ENCODE results near the gene COL4A1.

COL4A1 gene

DNA sequence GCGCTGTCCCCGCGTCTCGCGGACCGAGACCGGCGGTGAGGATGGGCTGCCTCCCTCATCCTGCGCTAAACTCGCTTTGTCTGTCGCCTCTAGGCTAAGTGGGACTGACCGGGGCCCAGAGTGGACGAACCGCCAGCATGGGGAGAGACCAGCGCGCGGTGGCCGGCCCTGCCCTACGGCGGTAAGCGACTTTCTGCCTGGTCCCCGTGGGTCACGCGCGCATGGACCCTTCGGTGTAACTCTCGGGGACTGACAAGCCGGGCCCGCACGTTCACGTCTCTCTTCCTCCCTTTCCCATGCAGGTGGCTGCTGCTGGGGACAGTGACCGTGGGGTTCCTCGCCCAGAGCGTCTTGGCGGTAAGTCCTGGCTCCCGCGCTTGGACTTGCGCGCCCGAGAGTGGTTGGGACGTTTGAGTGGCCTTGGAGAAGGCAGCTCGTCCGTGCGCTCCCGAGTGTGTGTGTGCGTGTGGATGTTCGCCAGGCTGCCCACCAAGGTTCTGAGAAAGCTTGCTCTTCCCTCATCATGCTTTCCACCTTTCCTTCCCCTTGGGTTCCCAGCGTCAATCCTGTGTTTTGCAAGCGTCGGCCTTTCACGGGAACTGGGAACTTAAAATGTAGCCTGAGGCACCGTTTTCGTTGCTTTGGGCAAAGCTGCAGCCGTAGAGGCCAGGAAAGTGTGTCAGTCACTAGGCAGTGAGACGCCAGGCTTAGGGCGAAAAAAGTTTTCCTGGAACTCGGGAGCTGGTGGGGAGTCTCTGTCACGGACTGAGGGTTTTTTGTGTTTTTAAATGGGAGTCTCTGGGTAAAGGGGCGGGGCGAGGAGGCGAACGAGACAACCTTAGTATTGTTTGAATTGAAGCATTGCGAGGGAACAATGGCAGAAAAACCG is 1.1 kb upstream of the COL4A1 start:
- no peak for DNase-seq (ENCODE audit: low spot score)
- TF ChIP-seq, protein P1, sequence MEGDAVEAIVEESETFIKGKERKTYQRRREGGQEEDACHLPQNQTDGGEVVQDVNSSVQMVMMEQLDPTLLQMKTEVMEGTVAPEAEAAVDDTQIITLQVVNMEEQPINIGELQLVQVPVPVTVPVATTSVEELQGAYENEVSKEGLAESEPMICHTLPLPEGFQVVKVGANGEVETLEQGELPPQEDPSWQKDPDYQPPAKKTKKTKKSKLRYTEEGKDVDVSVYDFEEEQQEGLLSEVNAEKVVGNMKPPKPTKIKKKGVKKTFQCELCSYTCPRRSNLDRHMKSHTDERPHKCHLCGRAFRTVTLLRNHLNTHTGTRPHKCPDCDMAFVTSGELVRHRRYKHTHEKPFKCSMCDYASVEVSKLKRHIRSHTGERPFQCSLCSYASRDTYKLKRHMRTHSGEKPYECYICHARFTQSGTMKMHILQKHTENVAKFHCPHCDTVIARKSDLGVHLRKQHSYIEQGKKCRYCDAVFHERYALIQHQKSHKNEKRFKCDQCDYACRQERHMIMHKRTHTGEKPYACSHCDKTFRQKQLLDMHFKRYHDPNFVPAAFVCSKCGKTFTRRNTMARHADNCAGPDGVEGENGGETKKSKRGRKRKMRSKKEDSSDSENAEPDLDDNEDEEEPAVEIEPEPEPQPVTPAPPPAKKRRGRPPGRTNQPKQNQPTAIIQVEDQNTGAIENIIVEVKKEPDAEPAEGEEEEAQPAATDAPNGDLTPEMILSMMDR (IDR thresholded peaks at IDR 0.05; ENCODE audit: extremely low read depth, missing control alignments), result no peak

DNA sequence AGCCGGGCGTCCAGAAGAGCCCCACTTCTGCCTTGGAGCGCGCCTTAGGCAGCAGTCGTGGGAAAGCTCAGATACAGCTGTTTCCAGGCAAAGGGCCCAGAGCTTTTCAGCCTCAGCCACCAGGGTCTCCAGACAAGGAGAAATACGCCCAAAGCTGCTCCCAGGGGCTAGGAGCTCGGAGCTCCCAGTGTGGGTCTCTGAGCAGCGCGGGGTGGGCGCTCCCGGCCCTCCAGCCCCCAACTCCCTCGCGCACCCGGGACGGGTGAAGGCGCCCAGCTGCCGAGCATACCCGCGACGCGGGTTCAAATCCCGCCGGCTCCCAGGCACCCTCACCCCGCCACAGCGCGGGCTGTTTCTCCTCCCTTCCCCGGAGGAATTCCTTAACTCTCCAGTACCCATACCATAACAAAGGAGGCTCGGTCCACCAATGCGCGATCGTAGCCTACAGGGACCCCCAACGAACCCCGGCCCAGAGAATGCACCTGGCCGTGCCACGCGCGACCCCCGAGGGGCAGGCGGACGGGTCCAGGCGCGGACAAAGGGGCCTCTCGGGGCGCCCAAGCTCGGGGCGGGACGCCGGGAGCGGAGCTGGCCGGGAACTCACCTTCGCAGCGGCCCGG is 507 bp downstream of the COL4A1 start:
- TF ChIP-seq, protein P1 (IDR thresholded peaks at IDR 0.05; ENCODE audit: extremely low read depth, missing control alignments), result no peak
- DNase-seq (ENCODE audit: low spot score), result no peak

DNA sequence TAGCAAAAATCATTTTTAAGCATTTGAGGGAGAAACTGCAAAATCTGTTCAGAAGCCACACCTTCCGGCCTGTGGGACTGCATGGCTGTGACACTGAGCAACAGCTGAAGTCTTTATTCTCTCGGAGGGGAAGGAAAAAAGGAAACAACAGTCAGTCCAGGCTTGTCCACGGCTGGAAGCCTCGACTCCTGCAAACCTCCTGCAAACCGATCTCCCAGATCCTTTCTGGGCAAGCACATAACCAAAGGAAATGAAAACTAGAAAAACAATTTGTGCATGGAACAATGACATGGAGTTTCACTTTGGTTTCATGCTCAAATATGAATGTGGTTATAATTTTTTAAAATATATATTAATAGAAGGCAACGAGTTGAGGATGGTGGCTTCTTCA is 1.0 kb downstream of the COL4A1 start:
- DNase-seq (ENCODE audit: low spot score), result no peak
- TF ChIP-seq, protein P1 (IDR thresholded peaks at IDR 0.05; ENCODE audit: extremely low read depth, missing control alignments), result no peak

DNA sequence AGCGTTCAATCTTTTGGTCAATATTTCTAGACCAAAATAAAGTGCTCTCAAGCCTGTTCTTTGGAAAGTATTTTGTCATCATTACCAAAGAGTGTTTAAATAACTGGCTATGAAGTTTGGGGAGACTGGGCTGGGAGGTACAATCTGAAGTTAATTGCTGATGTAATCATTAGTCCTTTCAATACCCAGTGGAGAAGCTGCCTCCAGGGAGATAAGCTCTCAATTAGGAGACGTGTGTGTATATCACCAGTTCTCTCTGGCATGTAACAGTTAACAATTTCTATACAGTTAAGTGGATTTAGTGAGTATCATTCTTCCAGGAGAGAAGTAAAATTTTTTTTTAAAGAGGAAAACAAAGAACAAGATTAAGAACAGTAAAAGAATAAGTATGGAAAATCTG is 1.4 kb downstream of the COL4A1 start:
- DNase-seq (ENCODE audit: low spot score), result no peak
- TF ChIP-seq, protein P1 (IDR thresholded peaks at IDR 0.05; ENCODE audit: extremely low read depth, missing control alignments), result no peak

DNA sequence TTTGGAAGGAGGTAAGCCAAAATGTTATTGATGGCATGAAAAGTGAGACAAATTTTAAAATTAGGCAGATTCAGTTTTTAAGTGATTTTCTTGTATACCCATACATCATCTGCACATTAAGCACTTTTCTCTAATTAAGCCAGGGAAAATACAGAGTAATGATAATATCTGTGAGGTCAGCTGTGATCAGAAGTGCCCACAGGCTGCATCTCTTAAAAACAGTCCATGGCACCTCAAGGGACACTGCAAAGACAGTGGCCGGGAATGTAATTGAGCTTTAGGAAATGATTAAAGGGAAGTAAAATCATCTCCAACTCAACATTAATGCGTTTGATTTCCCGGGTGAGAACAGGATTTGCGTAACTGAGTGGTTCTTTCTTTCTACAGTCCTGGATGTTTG is 2.0 kb downstream of the COL4A1 start:
- no peak for DNase-seq (ENCODE audit: low spot score)
- TF ChIP-seq, protein P1 (IDR thresholded peaks at IDR 0.05; ENCODE audit: extremely low read depth, missing control alignments), result no peak

DNA sequence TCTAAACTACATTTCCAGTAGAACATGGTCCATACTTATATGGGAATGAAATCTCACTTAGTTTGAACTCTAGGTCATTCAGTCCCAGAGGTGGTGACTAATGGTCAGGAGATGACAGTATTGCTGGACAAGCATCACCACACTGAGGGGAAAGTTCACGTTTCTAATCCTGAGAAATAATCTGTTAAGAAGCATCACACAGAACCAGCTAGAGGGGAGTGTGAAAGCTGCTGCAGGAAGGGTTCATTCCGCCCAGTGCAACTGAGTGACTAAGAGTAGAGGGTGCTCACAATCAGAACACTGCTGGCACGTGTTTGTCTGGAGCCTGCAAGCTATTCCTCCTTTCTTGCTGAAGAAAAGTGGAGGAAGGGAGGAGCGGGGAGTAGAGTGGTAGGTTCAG is 2.7 kb downstream of the COL4A1 start:
- DNase-seq (ENCODE audit: low spot score), result no peak
- TF ChIP-seq, protein P1 (IDR thresholded peaks at IDR 0.05; ENCODE audit: extremely low read depth, missing control alignments), result no peak

DNA sequence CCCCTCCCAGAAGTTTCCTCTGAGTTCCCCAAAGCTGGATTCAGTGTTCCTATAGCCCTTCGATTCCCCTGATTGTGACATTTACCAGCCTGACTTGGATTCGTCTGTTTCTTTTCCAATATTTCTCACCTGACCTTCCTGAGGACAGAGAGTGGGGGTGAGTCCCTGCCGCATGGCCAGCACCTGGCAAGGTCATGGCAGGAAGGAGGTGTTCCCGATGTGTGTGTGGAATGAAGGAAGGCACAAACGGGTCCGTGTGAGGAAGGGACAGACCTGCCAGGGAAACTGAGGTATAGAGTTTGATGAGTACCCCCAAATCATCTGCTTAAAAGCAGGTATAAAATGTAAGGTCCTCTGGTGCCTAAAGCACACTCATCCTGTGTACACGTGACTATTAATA is 3.3 kb downstream of the COL4A1 start:
- TF ChIP-seq, protein P1 (IDR thresholded peaks at IDR 0.05; ENCODE audit: extremely low read depth, missing control alignments), result no peak
- DNase-seq (ENCODE audit: low spot score), result no peak
